IPS DF 6.9 (cell line): ENCODE measurements around the gene IGF1.

Experiments
- DNase-seq: peaks from one replicate; pipeline ENCODE4 v3.0.0-alpha.2; 2013; ENCODE audit warnings: low read depth, low spot score
- H3K27ac ChIP-seq: one replicate; pipeline ENCODE4 v1.5.1; 2013; ENCODE audit warnings: low read length, control low read depth
- H3K27me3 ChIP-seq: 2 replicates; pipeline ENCODE4 v1.6.1; 2013; ENCODE audit warnings: mild to moderate bottlenecking, low read length; ENCODE audit not compliant: control insufficient read depth, insufficient read depth
- H3K36me3 ChIP-seq: 2 replicates; pipeline ENCODE4 v1.6.1; 2013; ENCODE audit warnings: low read length; ENCODE audit not compliant: control insufficient read depth, insufficient read depth
- H3K4me1 ChIP-seq: 2 replicates; pipeline ENCODE4 v1.6.1; 2013; ENCODE audit warnings: low read length; ENCODE audit not compliant: control insufficient read depth, insufficient read depth
- H3K4me3 ChIP-seq: 2 replicates; pipeline ENCODE4 v1.5.1; 2013; ENCODE audit warnings: mild to moderate bottlenecking, low read length
- H3K9me3 ChIP-seq: 2 replicates; pipeline ENCODE4 v1.6.1; 2013; ENCODE audit warnings: low read length, inconsistent platforms; ENCODE audit not compliant: control insufficient read depth, insufficient read depth
- WGBS: extraction: QIAGEN DNeasy Blood & Tissue Kit; methylation state at CpG from one replicate; pipeline ENCODE4 v1.1.7; 2013; ENCODE audit warnings: mixed read lengths, missing lambda C conversion rate; ENCODE audit not compliant: insufficient read length, insufficient coverage; 5-methylcytosine and 5-hydroxymethylcytosine counted together

IGF1 gene

GRCh38 chr12:102479099-102479885, 1.1 kb downstream of the IGF1 start:
- Histone ChIP-seq H3K27ac (no peak overlapping the region), H3K27me3 (no peaks in the 10 kb centered on the region; the same call in 1 of the 2 replicates), H3K4me3 (no peak overlapping the region), H3K36me3 (no peaks in the 10 kb centered on the region), H3K9me3 (no peaks in the 10 kb centered on the region), H3K4me1 (peaks cover 4% of the 10 kb centered on the region)
- no CpG with 5 or more reads among the region's 11 CpGs for WGBS
- DNase-seq = no peak

- no peaks in the 10 kb centered on the region for H3K9me3 ChIP-seq
- peaks cover 3% of the 10 kb centered on the region for H3K4me1 ChIP-seq
- H3K27me3 ChIP-seq = no peaks in the 10 kb centered on the region; the same call in 1 of the 2 replicates
- no peak overlapping the region for H3K4me3 ChIP-seq
- H3K27ac ChIP-seq = no peak overlapping the region
- DNase-seq = no peak
- no CpG with 5 or more reads among the region's 4 CpGs for WGBS
- no peaks in the 10 kb centered on the region for H3K36me3 ChIP-seq
These were observed 1.8 kb downstream of the IGF1 start for GRCh38 chr12:102478405-102479098.

GRCh38 chr12:102475355-102475754, 5.0 kb downstream of the IGF1 start:
- H3K27ac ChIP-seq = no peak overlapping the region
- no CpG with 5 or more reads among the region's 9 CpGs for WGBS
- H3K36me3 ChIP-seq = no peaks in the 10 kb centered on the region
- H3K27me3 ChIP-seq = no peaks in the 10 kb centered on the region; the same call in 1 of the 2 replicates
- peaks cover 3% of the 10 kb centered on the region for H3K4me1 ChIP-seq
- no peaks in the 10 kb centered on the region for H3K9me3 ChIP-seq
- H3K4me3 ChIP-seq = no peak overlapping the region
- DNase-seq = no peak

- no peak for DNase-seq
- H3K9me3 ChIP-seq = no peaks in the 10 kb centered on the region
- no peak overlapping the region for H3K27ac ChIP-seq
- H3K36me3 ChIP-seq = no peaks in the 10 kb centered on the region
- no peak overlapping the region for H3K4me3 ChIP-seq
- H3K4me1 ChIP-seq = peaks cover 3% of the 10 kb centered on the region
- WGBS = no CpG with 5 or more reads among the region's 3 CpGs
- no peaks in the 10 kb centered on the region; the same call in 1 of the 2 replicates for H3K27me3 ChIP-seq
These were observed 5.8 kb downstream of the IGF1 start for GRCh38 chr12:102474438-102475064.

GRCh38 chr12:102472496-102472895, 7.9 kb downstream of the IGF1 start:
- H3K27me3 ChIP-seq = no peaks in the 10 kb centered on the region; the same call in 1 of the 2 replicates
- H3K27ac ChIP-seq = no peak overlapping the region
- H3K9me3 ChIP-seq = no peaks in the 10 kb centered on the region
- H3K4me1 ChIP-seq = peaks cover 2% of the 10 kb centered on the region; the same call in 1 of the 2 replicates
- no peaks in the 10 kb centered on the region for H3K36me3 ChIP-seq
- no peak for DNase-seq
- WGBS = no CpG with 5 or more reads among the region's 1 CpG
- no peak overlapping the region for H3K4me3 ChIP-seq

GRCh38 chr12:102471556-102471955, 8.8 kb downstream of the IGF1 start:
- H3K36me3 ChIP-seq = no peaks in the 10 kb centered on the region
- no peak for DNase-seq
- no peak overlapping the region for H3K4me3 ChIP-seq
- no peaks in the 10 kb centered on the region; the same call in 1 of the 2 replicates for H3K27me3 ChIP-seq
- no CpG with 5 or more reads among the region's 2 CpGs for WGBS
- no peaks in the 10 kb centered on the region for H3K9me3 ChIP-seq
- H3K27ac ChIP-seq = no peak overlapping the region
- H3K4me1 ChIP-seq = peaks cover 2% of the 10 kb centered on the region; the same call in 1 of the 2 replicates

- Histone ChIP-seq H3K27ac (no peak overlapping the region), H3K9me3 (no peaks in the 10 kb centered on the region), H3K4me3 (no peak overlapping the region), H3K36me3 (no peaks in the 10 kb centered on the region), H3K4me1 (peaks cover 2% of the 10 kb centered on the region; the same call in 1 of the 2 replicates), H3K27me3 (no peaks in the 10 kb centered on the region; the same call in 1 of the 2 replicates)
- no peak for DNase-seq
- whole genome bisulfite sequencing = no CpG with 5 or more reads among the region's 3 CpGs
These were observed 9.4 kb downstream of the IGF1 start for GRCh38 chr12:102470945-102471344.

- H3K9me3 ChIP-seq = no peaks in the 10 kb centered on the region
- H3K4me1 ChIP-seq = no peaks in the 10 kb centered on the region
- no peak overlapping the region for H3K27ac ChIP-seq
- no peak for DNase-seq
- no CpG with 5 or more reads among the region's 5 CpGs for WGBS
- H3K4me3 ChIP-seq = no peak overlapping the region
- no peaks in the 10 kb centered on the region for H3K27me3 ChIP-seq
- no peaks in the 10 kb centered on the region for H3K36me3 ChIP-seq
These were observed 12.0 kb downstream of the IGF1 start for GRCh38 chr12:102468261-102468915.

- Histone ChIP-seq H3K4me3 (no peak overlapping the region), H3K36me3 (no peaks in the 10 kb centered on the region), H3K27me3 (no peaks in the 10 kb centered on the region), H3K27ac (no peak overlapping the region), H3K9me3 (no peaks in the 10 kb centered on the region), H3K4me1 (no peaks in the 10 kb centered on the region)
- no CpG with 5 or more reads among the region's 9 CpGs for WGBS
- no peak for DNase-seq
These were observed 14.4 kb downstream of the IGF1 start for GRCh38 chr12:102465762-102466560.
